ENCODE measurements around the gene CLRN1. TPM values are rescaled to one million over a fixed set of nuclear protein-coding genes. Genes with fewer than 3 reads are reported as not detected.

CLRN1 gene
- total and polyA plus RNA-seq, 12 donors: 1.0 to 27.8 (median 10.5) TPM

DNA sequence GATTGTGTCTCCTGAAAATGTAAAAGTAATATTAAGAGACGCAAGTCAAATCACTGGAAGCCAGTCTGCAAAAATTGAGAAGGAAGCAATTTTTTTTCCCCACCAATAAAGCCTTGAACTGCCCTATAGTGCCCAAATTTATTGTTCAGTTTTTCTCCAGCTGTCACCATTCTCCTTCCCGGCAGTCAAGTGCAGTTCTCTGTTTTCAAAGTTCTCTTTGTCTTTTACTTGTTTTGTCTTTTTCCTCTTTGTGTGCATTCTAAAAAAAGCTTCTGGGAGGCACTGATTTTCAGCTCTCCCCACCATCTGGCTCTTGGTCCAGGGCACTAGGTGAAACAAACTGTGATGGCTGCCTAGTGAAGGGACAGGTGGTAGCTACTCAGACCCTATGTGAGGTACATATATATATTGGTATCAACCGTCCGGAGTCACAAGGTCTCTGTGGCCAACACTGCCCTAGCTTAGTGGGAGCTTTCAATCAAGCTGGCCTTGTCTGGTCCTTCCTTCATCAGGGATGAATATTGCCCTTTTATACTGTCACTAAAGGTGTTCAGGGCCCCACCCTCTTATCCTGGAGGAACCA lies 6.1 kb upstream of the CLRN1 start:
- no peaks in the 10 kb centered on the region for H3K36me3 ChIP-seq (replicated peaks in 1 of 2)
- intact Hi-C loops (cut with DNase I): no loop called here
- no peaks in the 10 kb centered on the region for H3K4me1 ChIP-seq (replicated peaks in 1 of 2)
- H3K9me3 ChIP-seq (replicated peaks in 1 of 3): no peaks in the 10 kb centered on the region
- H3K27me3 ChIP-seq: no peaks in the 10 kb centered on the region
- no peak overlapping the region for H3K27ac ChIP-seq
- TF ChIP-seq, protein P1, sequence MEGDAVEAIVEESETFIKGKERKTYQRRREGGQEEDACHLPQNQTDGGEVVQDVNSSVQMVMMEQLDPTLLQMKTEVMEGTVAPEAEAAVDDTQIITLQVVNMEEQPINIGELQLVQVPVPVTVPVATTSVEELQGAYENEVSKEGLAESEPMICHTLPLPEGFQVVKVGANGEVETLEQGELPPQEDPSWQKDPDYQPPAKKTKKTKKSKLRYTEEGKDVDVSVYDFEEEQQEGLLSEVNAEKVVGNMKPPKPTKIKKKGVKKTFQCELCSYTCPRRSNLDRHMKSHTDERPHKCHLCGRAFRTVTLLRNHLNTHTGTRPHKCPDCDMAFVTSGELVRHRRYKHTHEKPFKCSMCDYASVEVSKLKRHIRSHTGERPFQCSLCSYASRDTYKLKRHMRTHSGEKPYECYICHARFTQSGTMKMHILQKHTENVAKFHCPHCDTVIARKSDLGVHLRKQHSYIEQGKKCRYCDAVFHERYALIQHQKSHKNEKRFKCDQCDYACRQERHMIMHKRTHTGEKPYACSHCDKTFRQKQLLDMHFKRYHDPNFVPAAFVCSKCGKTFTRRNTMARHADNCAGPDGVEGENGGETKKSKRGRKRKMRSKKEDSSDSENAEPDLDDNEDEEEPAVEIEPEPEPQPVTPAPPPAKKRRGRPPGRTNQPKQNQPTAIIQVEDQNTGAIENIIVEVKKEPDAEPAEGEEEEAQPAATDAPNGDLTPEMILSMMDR (IDR thresholded peaks at IDR 0.05): no peak
- no peak for TF ChIP-seq POLR2A (IDR thresholded peaks at IDR 0.05)
- no peak overlapping the region for H3K4me3 ChIP-seq
- WGBS, 4 donors: 85 to 94% (median 88%) methylated on average over 4 of the region's 4 CpGs
- no peak for DNase-seq

DNA sequence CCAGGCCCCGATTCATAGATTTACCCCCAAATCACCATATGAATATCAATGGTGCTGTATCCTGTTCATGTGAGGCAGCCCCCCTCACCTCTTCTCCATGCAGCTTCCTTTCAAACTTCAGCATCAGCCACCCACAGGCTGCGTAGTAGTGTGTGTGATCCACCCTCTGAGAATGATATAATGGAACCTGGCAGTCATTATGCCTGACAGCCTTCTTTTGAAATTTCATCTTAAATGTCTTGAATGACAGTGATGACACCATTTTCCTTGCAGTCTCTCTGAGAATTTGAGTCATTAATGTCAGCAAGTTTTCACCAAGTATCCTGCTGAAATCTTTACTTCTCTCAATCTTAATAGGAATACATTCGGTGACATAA lies 3.5 kb upstream of the CLRN1 start:
- Histone ChIP-seq H3K4me1 (replicated peaks in 1 of 2) (no peaks in the 10 kb centered on the region), H3K27me3 (no peaks in the 10 kb centered on the region), H3K9me3 (replicated peaks in 1 of 3) (no peaks in the 10 kb centered on the region), H3K27ac (no peak overlapping the region), H3K36me3 (replicated peaks in 1 of 2) (no peaks in the 10 kb centered on the region), H3K4me3 (no peak overlapping the region)
- intact Hi-C loops (cut with DNase I): no loop called here
- TF ChIP-seq, protein P1 (IDR thresholded peaks at IDR 0.05): no peak
- no peak for TF ChIP-seq POLR2A (IDR thresholded peaks at IDR 0.05)
- WGBS, 4 donors: 71 to 83% (median 77%) methylated on average over 3 of the region's 3 CpGs
- DNase-seq: no peak

DNA sequence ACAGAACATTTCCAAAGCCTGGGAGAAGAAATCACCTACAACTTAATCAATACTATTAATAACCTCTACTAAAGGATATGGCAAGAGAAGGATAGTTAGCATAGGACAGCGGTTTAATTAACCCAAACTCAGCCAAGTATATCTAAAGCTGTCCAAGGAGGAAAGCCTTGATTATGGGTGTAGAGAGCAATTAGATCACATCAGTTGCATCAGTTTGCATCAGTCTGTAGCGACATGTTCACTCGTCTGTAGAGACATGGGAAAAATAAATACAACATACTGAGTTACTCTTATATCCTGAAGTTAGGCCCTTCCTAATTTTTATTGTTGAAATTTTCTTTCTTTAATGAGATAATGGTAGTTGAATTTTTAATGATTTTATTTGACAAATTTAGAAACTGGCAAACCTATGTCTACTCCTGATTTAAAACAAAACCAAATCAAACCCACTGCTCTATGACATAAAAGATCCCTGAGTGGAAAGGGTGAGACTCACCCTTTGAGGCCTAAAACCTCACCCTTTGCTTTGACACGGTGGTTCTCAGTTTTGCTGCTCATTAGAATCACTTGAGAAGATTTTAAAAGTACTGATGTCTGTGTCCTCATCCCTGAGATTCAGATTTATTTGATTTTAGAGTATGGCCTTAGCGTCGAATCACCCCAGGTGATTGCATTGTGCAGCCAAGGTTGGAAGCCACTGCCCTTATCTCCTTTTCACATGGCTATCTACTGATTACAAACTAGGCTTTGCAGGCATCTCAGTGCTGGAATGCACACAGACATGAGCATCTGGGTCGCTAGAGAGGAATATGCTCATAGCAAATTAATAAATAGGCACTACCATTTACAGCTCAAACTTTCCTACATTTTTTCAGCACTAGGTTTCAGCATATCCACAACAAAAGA lies 2.8 kb upstream of the CLRN1 start:
- H3K9me3 ChIP-seq (replicated peaks in 1 of 3): no peaks in the 10 kb centered on the region
- peaks cover 0 to 3% of the 10 kb centered on the region in 2 donors for H3K4me1 ChIP-seq (replicated peaks in 1 of 2)
- TF ChIP-seq, protein P1 (IDR thresholded peaks at IDR 0.05): no peak
- no peak for TF ChIP-seq POLR2A (IDR thresholded peaks at IDR 0.05)
- DNase-seq: no peak
- H3K36me3 ChIP-seq (replicated peaks in 1 of 2): no peaks in the 10 kb centered on the region
- no peaks in the 10 kb centered on the region for H3K27me3 ChIP-seq
- H3K27ac ChIP-seq: no peak overlapping the region
- H3K4me3 ChIP-seq: no peak overlapping the region
- 69 to 78% (median 76%) methylated on average over 7 of the region's 7 CpGs for WGBS, 4 donors
- intact Hi-C loops (cut with DNase I): no loop called here

DNA sequence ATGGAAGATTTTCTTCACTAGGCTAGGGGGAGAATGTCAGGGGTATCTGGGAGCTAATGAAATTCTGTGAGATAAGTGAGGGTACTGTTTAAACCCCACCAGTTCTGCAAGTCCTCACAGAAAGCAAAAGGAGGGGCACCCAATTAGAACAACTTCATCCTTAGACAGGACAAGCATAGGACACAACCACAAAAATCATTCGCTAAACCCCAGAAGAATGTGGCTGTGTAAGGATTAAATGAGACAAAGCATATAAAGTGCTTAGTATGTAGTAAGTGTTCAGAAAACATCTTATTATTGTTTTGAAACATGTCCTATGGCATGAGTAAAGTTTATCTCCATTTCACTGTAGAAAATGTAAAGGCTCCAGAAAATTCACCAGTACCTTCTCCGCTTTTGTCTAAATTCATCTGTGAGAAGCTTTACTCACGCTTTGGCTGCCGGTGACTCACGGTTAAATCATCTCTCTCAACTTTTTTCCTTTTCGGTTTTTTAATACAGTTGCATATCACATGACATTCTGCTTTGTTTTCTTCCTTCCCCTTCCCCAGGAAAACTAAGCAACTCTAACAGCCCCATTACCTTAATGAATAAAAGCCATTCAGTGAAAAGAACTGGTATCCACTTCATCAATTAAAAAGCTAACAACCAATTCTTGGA lies 1.7 kb downstream of the CLRN1 start:
- TF ChIP-seq POLR2A (IDR thresholded peaks at IDR 0.05): peak in 1 of 2 donors; percentile 40
- TF ChIP-seq, protein P1 (IDR thresholded peaks at IDR 0.05): no peak
- DNase-seq: peak in 5 of 7 donors; percentile 25 to 58 (median 33)
- no peaks in the 10 kb centered on the region for H3K36me3 ChIP-seq (replicated peaks in 1 of 2)
- H3K9me3 ChIP-seq (replicated peaks in 1 of 3): no peaks in the 10 kb centered on the region
- H3K4me1 ChIP-seq (replicated peaks in 1 of 2): peaks cover 0 to 4% of the 10 kb centered on the region in 2 donors
- 42 to 48% (median 47%) methylated on average over 6 of the region's 6 CpGs for WGBS, 4 donors
- intact Hi-C loops (cut with DNase I): no loop called here
- H3K27me3 ChIP-seq: no peaks in the 10 kb centered on the region
- no peak overlapping the region for H3K4me3 ChIP-seq
- peak overlapping the region in 2 of 5 donors; percentile 14 to 51 for H3K27ac ChIP-seq

Data from adrenal gland (tissue), 12 donors.